GM23248 (cell line): ENCODE measurements around the gene TP63. TPM values are rescaled to one million over a fixed set of nuclear protein-coding genes. Genes with fewer than 3 reads are reported as not detected.
A peak's percentile ranks its signal among the peaks of the same experiment; 100 is the strongest.

ENCODE experiments used
- DNase-seq: peaks from one replicate; pipeline ENCODE4 v3.0.0-alpha.2; 2015
- H2AFZ ChIP-seq: fragments of 200-600 bp; sonication (generic); 2 replicates; pipeline ENCODE4 v1.6.1; 2016; ENCODE audit warnings: antibody characterized with exemption
- H3F3A ChIP-seq: fragments of 200-600 bp; sonication (generic); 2 replicates; pipeline ENCODE4 v1.6.1; 2016; ENCODE audit warnings: mild to moderate bottlenecking, antibody characterized with exemption, mixed run types; ENCODE audit not compliant: insufficient read depth
- H3K27ac ChIP-seq: fragments of 200-600 bp; sonication (generic); 2 replicates; pipeline ENCODE4 v1.5.1; 2016; ENCODE audit warnings: mild to moderate bottlenecking
- H3K27me3 ChIP-seq: fragments of 200-600 bp; sonication (generic); replicated peaks from 2 replicates; pipeline ENCODE4 v1.6.1; 2016; ENCODE audit warnings: mild to moderate bottlenecking; ENCODE audit not compliant: insufficient read depth
- H3K36me3 ChIP-seq: fragments of 200-600 bp; sonication (generic); 2 replicates; pipeline ENCODE4 v1.6.1; 2016; ENCODE audit warnings: low read depth, mild to moderate bottlenecking
- H3K4me1 ChIP-seq: fragments of 200-600 bp; sonication (generic); 2 replicates; pipeline ENCODE4 v1.6.1; 2016; ENCODE audit warnings: mild to moderate bottlenecking; ENCODE audit not compliant: insufficient read depth
- H3K4me2 ChIP-seq: fragments of 200-600 bp; sonication (generic); one replicate; pipeline ENCODE4 v1.6.1; 2016; ENCODE audit warnings: mild to moderate bottlenecking; ENCODE audit not compliant: unreplicated experiment
- H3K4me3 ChIP-seq: fragments of 200-600 bp; sonication (generic); 2 replicates; pipeline ENCODE4 v1.5.1; 2016; ENCODE audit warnings: mild to moderate bottlenecking
- H3K79me2 ChIP-seq: fragments of 200-600 bp; sonication (generic); 2 replicates; pipeline ENCODE4 v1.6.1; 2016; ENCODE audit warnings: mild to moderate bottlenecking; ENCODE audit not compliant: insufficient read depth
- H3K9ac ChIP-seq: fragments of 200-600 bp; sonication (generic); 2 replicates; pipeline ENCODE4 v1.6.1; 2016; ENCODE audit warnings: mild to moderate bottlenecking
- H3K9me2 ChIP-seq: fragments of 200-600 bp; sonication (generic); 2 replicates; pipeline ENCODE4 v1.6.1; 2016; ENCODE audit warnings: mixed run types, mild to moderate bottlenecking, moderate library complexity; ENCODE audit not compliant: insufficient read depth
- H3K9me3 ChIP-seq: fragments of 200-600 bp; sonication (generic); one replicate; pipeline ENCODE4 v1.6.1; 2017; ENCODE audit warnings: low read depth
- H4K20me1 ChIP-seq: fragments of 200-600 bp; sonication (generic); 2 replicates; pipeline ENCODE4 v1.6.0; 2016; ENCODE audit not compliant: insufficient read depth
- EZH2 ChIP-seq: fragments of 200-600 bp; sonication (generic); IDR thresholded peaks from 2 replicates; pipeline ENCODE4 v1.6.1; 2018; ENCODE audit warnings: antibody characterized with exemption, mild to moderate bottlenecking; ENCODE audit not compliant: insufficient read depth, poor library complexity, severe bottlenecking
- EZH2phosphoT487 ChIP-seq: fragments of 200-600 bp; sonication (generic); IDR thresholded peaks from 2 replicates; pipeline ENCODE4 v1.6.1; 2018; ENCODE audit warnings: antibody characterized with exemption, moderate library complexity, mild to moderate bottlenecking, low read depth; ENCODE audit not compliant: insufficient read depth
- WGBS, 2 experiments: methylation state at CpG; one replicate each; pipeline ENCODE4 v1.1.6; 2015 to 2017; ENCODE audit warnings: low lambda C conversion rate in 2 of 2, low coverage in 1 of 2; ENCODE audit errors: missing lambda C conversion rate in 2 of 2; 5-methylcytosine and 5-hydroxymethylcytosine counted together
- in situ Hi-C: fragments of 300-500 bp; cut with MboI; formaldehyde crosslinking; loops from 2 replicates; pipeline ENCODE4 v1.15.0; 2020
- polyA plus RNA-seq: library from polyadenylated mRNA; unstranded; fragments of >200 nt; fragmentation: Nextera tagmentation; extraction: Ambion mirVana; gene quantifications from 2 replicates; pipeline ENCODE4 v1.2.1, GENCODE V29; 2016
- total RNA-seq: library from RNA; depleted of rRNA; stranded (reverse); fragments of >200 nt; shearing (Covaris generic); gene quantifications from 2 replicates; pipeline ENCODE4 v1.2.3, GENCODE V29; 2014

TP63 gene
- total and polyA plus RNA-seq, 2 experiments from 2014 or later = not detected

DNA sequence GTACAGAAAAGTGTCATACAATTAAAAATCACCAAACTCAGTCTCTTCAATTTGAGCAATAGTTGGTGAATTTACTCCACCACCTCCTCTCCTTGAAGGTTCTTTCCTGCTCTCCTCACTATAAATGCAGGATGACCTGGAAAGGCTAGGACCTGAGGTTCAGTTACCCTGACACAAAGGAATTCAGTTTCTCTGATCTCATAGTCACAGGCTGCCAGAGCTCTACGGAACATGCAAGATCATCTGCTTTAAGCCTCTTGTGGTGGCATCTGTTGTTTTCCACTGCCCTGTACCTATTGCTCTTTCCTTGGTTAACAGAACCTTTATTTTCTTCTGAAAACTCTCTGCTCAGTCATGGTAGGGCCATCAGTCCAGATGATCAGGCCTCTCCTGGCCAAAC, 4.9 kb upstream of the TP63 start:
- H3F3A ChIP-seq = no peaks in the 10 kb centered on the region
- peak; percentile 9 for DNase-seq
- peaks cover 12% of the 10 kb centered on the region for H3K4me1 ChIP-seq
- no peak overlapping the region for H2AFZ ChIP-seq
- no peak overlapping the region for H3K4me3 ChIP-seq
- H3K36me3 ChIP-seq = no peaks in the 10 kb centered on the region
- TF ChIP-seq EZH2phosphoT487 = no peak
- TF ChIP-seq EZH2 = no peak
- no peak overlapping the region for H3K4me2 ChIP-seq
- H3K27ac ChIP-seq = no peak overlapping the region
- H3K9me2 ChIP-seq = no peaks in the 10 kb centered on the region
- H3K9me3 ChIP-seq = no peaks in the 10 kb centered on the region
- in situ Hi-C loops = no loop called here
- no peaks in the 10 kb centered on the region for H3K27me3 ChIP-seq
- no peaks in the 10 kb centered on the region for H4K20me1 ChIP-seq
- no peaks in the 10 kb centered on the region for H3K79me2 ChIP-seq
- WGBS, 2 experiments = 63 to 81% methylated on average over 1 of the region's 1 CpG
- no peak overlapping the region for H3K9ac ChIP-seq

DNA sequence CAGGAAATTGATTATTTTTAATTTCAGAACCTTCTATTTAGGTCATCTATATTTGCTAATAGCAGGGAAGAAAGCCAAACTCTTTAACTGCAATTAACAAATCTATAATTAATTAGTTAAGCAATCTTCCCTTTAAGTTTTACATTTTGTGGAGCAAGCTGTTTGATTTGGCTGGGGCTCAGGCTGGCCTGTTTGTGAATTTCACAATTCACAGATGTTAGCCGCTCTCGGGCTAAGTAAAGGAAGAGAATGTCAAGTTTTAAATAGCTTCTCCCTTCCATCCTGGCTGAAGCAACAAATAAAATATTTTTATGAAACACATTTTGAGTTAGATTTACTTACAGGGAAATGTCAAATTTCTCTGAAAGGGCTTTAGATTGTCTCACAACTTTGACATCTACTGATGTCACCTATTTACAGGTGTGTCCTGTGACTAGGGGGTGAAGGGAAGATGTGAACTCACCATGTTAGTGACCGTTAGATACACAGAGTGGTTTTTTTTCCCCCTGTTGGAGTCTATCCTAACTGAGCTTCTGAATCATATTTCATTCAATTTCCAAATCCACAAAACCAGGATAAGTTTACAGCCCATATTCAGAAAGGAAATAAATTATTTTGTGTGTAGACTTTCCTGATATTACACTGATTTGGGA, 1.3 kb upstream of the TP63 start:
- H4K20me1 ChIP-seq = no peaks in the 10 kb centered on the region
- WGBS, 2 experiments = 30 to 33% methylated on average over 3 of the region's 3 CpGs
- H3K4me3 ChIP-seq = no peak overlapping the region
- peak overlapping the region; percentile 53 for H2AFZ ChIP-seq
- H3K9ac ChIP-seq = no peak overlapping the region
- no peaks in the 10 kb centered on the region for H3K9me3 ChIP-seq
- no peaks in the 10 kb centered on the region for H3F3A ChIP-seq
- H3K27ac ChIP-seq = no peak overlapping the region
- in situ Hi-C loops = no loop called here
- H3K36me3 ChIP-seq = no peaks in the 10 kb centered on the region
- H3K4me1 ChIP-seq = peaks cover 12% of the 10 kb centered on the region
- DNase-seq = peak; percentile 53
- no peak for TF ChIP-seq EZH2phosphoT487
- TF ChIP-seq EZH2 = no peak
- H3K27me3 ChIP-seq = no peaks in the 10 kb centered on the region
- no peaks in the 10 kb centered on the region for H3K79me2 ChIP-seq
- no peaks in the 10 kb centered on the region for H3K9me2 ChIP-seq
- peak overlapping the region; percentile 14 for H3K4me2 ChIP-seq

DNA sequence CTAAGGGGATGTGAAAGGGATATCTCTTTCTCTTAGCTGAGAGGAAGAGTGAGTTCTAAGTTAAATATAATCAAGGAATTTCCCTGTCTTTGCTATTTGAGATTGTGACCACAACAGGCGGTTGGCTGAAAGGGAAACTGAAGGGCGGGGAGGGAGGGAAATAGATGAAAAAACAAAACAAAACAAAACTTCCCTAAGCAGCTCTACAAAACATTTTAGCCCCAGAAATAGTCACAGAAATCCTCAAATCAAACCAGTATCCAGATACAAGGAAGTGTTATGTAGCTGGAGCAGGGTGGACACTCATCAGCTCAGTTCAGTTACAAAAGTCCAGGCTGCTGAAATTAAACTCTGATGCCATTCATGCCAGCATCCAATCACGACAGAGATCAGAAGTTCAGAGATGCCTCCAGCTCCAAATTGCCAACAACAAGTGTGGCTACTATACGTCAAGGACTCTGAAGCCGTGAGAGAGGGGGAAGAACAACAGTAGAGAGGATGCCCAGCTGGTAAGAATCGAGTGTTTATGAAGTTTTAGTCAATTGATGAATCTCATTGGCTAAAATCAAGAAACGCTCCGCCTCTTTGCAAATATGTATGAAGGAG, 319 bp upstream of the TP63 start:
- Histone ChIP-seq H3K27ac (no peak overlapping the region), H3K4me3 (no peak overlapping the region), H3K9me2 (no peaks in the 10 kb centered on the region), H3K27me3 (no peaks in the 10 kb centered on the region), H3K79me2 (no peaks in the 10 kb centered on the region), H3K4me1 (peaks cover 12% of the 10 kb centered on the region), H3K4me2 (no peak overlapping the region), H3K36me3 (no peaks in the 10 kb centered on the region), H2AFZ (peak overlapping the region; percentile 65), H3K9me3 (no peaks in the 10 kb centered on the region), H4K20me1 (no peaks in the 10 kb centered on the region), H3K9ac (no peak overlapping the region), H3F3A (no peaks in the 10 kb centered on the region)
- DNase-seq = peak; percentile 10
- WGBS, 2 experiments = 52 to 56% methylated on average over 8 of the region's 8 CpGs
- in situ Hi-C loops = no loop called here
- TF ChIP-seq EZH2 = no peak
- TF ChIP-seq EZH2phosphoT487 = no peak

DNA sequence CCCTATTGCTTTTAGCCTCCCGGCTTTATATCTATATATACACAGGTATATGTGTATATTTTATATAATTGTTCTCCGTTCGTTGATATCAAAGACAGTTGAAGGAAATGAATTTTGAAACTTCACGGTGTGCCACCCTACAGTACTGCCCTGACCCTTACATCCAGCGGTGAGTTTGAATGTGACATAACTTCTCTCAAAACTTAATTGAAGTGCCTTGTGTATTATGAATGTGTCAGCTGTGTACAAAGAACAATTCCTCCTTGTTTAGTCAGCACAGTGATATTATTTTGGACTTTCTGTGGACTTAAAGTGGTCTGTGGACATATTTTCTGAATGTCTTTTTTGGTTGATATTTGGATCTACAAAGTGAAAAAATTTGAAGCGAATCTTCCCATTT, 220 bp downstream of the TP63 start:
- H3K9me2 ChIP-seq = no peaks in the 10 kb centered on the region
- in situ Hi-C loops = no loop called here
- no peaks in the 10 kb centered on the region for H4K20me1 ChIP-seq
- H3K27ac ChIP-seq = no peak overlapping the region
- no peaks in the 10 kb centered on the region for H3K9me3 ChIP-seq
- no peaks in the 10 kb centered on the region for H3K36me3 ChIP-seq
- no peak overlapping the region for H3K9ac ChIP-seq
- H3K4me1 ChIP-seq = peaks cover 12% of the 10 kb centered on the region
- no peak overlapping the region for H3K4me2 ChIP-seq
- no peak overlapping the region for H2AFZ ChIP-seq
- H3K4me3 ChIP-seq = no peak overlapping the region
- TF ChIP-seq EZH2 (no peak), EZH2phosphoT487 (no peak)
- H3F3A ChIP-seq = no peaks in the 10 kb centered on the region
- no peaks in the 10 kb centered on the region for H3K27me3 ChIP-seq
- DNase-seq = no peak
- H3K79me2 ChIP-seq = no peaks in the 10 kb centered on the region
- WGBS, 2 experiments = 94 to 96% methylated on average over 6 of the region's 6 CpGs
